Measurements from ENCODE around the gene LPCAT1. TPM values are rescaled to one million over a fixed set of nuclear protein-coding genes. Genes with fewer than 3 reads are reported as not detected.
"Not testable (repeated sequence)": the region's sequence is repeated elsewhere in the genome, so short reads cannot be mapped to it uniquely, and the experiment has no call there.

LPCAT1 gene
- total and polyA plus RNA-seq, 2 experiments from 2014 or later = 78.0 to 255 TPM

DNA sequence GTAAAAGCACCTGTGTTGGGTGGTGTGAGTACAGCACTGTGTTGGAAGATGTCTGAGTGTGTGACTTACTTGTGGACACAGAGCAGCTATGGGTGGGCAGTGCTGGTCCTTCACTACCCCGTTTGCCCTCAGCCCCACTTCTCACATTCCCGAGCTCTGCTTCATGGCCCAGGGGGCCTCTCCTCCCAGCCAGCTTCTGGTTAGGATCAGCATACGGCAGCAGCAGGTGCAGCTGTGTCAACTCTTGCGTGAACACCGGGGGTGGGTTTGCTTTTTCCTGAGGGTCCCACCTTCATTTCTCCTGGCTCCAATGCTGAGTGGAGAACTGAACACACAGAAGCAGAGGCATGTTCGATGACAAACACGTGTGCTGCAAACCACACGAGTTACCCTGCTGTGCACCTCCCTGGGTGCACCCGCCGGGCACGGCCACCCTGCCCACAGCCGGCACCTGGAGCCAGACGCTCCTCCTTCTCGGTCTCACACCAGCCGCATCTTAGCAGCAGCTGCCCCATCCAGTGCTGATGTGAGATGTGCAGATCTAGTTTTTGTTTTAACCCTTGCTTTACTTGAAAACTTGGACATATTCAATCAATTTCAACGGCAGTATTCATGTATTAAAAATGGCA is 63.6 kb downstream of the LPCAT1 start:
- Mint-ChIP-seq H3K27me3 (ENCODE audit: insufficient read depth, low read depth, poor library complexity) (peaks cover 11% of the 10 kb centered on the region), H3K27ac (peak overlapping the region; percentile 67; the same call in 1 of the 2 replicates), H3K4me1 (no peaks in the 10 kb centered on the region; the same call in 2 of the 3 replicates), H3K4me3 (no peak overlapping the region), H3K9me3 (peaks cover 49% of the 10 kb centered on the region), H3K36me3 (ENCODE audit: low read depth) (peaks cover 86% of the 10 kb centered on the region)
- no peaks in the 10 kb centered on the region for H3K4me1 ChIP-seq (ENCODE audit: insufficient read depth)
- peaks cover 47% of the 10 kb centered on the region for H3K36me3 ChIP-seq (ENCODE audit: insufficient read depth)
- no peak overlapping the region for H2AFZ ChIP-seq
- peaks cover 3% of the 10 kb centered on the region; the same call in 1 of the 2 replicates for H4K20me1 ChIP-seq (replicated peaks; ENCODE audit: insufficient read depth)
- no peaks in the 10 kb centered on the region for H3K9me2 ChIP-seq (ENCODE audit: insufficient read depth)
- no peaks in the 10 kb centered on the region for H3K79me2 ChIP-seq (replicated peaks; ENCODE audit: insufficient read depth)
- H3K4me3 ChIP-seq = no peak overlapping the region
- peaks cover 52% of the 10 kb centered on the region for H3F3A ChIP-seq (replicated peaks; ENCODE audit: low read depth)
- H3K4me2 ChIP-seq = no peak overlapping the region
- H3K27ac ChIP-seq (ENCODE audit: low read depth) = no peak overlapping the region
- DNase-seq (ENCODE audit: low spot score) (no peak), ATAC-seq (peak; percentile 45)
- H3K27me3 ChIP-seq (ENCODE audit: insufficient read depth) = no peaks in the 10 kb centered on the region
- no peak for TF ChIP-seq ZNF331 (CRISPR knock-in tag; IDR thresholded peaks at IDR 0.05; ENCODE audit: low read depth)
- no peak for TF ChIP-seq EZH2 (IDR thresholded peaks at IDR 0.05; ENCODE audit: low read depth, unreplicated experiment)
- TF ChIP-seq, protein P1, sequence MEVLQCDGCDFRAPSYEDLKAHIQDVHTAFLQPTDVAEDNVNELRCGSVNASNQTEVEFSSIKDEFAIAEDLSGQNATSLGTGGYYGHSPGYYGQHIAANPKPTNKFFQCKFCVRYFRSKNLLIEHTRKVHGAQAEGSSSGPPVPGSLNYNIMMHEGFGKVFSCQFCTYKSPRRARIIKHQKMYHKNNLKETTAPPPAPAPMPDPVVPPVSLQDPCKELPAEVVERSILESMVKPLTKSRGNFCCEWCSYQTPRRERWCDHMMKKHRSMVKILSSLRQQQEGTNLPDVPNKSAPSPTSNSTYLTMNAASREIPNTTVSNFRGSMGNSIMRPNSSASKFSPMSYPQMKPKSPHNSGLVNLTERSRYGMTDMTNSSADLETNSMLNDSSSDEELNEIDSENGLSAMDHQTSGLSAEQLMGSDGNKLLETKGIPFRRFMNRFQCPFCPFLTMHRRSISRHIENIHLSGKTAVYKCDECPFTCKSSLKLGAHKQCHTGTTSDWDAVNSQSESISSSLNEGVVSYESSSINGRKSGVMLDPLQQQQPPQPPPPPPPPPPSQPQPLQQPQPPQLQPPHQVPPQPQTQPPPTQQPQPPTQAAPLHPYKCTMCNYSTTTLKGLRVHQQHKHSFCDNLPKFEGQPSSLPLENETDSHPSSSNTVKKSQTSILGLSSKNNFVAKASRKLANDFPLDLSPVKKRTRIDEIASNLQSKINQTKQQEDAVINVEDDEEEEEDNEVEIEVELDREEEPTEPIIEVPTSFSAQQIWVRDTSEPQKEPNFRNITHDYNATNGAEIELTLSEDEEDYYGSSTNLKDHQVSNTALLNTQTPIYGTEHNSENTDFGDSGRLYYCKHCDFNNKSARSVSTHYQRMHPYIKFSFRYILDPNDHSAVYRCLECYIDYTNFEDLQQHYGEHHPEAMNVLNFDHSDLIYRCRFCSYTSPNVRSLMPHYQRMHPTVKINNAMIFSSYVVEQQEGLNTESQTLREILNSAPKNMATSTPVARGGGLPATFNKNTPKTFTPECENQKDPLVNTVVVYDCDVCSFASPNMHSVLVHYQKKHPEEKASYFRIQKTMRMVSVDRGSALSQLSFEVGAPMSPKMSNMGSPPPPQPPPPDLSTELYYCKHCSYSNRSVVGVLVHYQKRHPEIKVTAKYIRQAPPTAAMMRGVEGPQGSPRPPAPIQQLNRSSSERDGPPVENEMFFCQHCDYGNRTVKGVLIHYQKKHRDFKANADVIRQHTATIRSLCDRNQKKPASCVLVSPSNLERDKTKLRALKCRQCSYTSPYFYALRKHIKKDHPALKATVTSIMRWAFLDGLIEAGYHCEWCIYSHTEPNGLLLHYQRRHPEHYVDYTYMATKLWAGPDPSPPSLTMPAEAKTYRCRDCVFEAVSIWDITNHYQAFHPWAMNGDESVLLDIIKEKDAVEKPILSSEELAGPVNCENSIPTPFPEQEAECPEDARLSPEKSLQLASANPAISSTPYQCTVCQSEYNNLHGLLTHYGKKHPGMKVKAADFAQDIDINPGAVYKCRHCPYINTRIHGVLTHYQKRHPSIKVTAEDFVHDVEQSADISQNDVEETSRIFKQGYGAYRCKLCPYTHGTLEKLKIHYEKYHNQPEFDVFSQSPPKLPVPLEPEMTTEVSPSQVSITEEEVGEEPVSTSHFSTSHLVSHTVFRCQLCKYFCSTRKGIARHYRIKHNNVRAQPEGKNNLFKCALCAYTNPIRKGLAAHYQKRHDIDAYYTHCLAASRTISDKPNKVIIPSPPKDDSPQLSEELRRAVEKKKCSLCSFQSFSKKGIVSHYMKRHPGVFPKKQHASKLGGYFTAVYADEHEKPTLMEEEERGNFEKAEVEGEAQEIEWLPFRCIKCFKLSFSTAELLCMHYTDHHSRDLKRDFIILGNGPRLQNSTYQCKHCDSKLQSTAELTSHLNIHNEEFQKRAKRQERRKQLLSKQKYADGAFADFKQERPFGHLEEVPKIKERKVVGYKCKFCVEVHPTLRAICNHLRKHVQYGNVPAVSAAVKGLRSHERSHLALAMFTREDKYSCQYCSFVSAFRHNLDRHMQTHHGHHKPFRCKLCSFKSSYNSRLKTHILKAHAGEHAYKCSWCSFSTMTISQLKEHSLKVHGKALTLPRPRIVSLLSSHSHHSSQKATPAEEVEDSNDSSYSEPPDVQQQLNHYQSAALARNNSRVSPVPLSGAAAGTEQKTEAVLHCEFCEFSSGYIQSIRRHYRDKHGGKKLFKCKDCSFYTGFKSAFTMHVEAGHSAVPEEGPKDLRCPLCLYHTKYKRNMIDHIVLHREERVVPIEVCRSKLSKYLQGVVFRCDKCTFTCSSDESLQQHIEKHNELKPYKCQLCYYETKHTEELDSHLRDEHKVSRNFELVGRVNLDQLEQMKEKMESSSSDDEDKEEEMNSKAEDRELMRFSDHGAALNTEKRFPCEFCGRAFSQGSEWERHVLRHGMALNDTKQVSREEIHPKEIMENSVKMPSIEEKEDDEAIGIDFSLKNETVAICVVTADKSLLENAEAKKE (CRISPR knock-in tag; IDR thresholded peaks at IDR 0.05) = no peak
- TF ChIP-seq, protein P2, sequence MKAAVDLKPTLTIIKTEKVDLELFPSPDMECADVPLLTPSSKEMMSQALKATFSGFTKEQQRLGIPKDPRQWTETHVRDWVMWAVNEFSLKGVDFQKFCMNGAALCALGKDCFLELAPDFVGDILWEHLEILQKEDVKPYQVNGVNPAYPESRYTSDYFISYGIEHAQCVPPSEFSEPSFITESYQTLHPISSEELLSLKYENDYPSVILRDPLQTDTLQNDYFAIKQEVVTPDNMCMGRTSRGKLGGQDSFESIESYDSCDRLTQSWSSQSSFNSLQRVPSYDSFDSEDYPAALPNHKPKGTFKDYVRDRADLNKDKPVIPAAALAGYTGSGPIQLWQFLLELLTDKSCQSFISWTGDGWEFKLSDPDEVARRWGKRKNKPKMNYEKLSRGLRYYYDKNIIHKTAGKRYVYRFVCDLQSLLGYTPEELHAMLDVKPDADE (IDR thresholded peaks at IDR 0.05) = no peak

DNA sequence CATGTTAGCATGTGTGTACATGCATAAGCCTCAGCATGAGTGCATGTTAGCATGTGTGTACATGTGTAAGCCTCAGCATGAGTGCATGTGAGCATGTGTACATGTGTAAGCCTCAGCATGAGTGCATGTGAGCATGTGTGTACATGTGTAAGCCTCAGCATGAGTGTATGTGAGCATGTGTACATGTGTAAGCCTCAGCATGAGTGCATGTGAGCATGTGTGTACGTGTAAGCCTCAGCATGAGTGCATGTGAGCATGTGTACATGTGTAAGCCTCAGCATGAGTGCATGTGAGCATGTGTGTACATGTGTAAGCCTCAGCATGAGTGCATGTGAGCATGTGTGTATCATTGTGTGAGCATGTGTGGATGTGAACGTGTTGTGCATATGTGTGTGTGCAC is 64.3 kb downstream of the LPCAT1 start:
- ATAC-seq; H4K20me1 ChIP-seq (replicated peaks; ENCODE audit: insufficient read depth); H3K4me2 ChIP-seq; H3K27me3 ChIP-seq (ENCODE audit: insufficient read depth); H3K4me1 Mint-ChIP-seq; H3K4me3 ChIP-seq; H3K79me2 ChIP-seq (replicated peaks; ENCODE audit: insufficient read depth); DNase-seq (ENCODE audit: low spot score); H2AFZ ChIP-seq; H3K9me2 ChIP-seq (ENCODE audit: insufficient read depth); H3K27ac Mint-ChIP-seq; H3K4me3 Mint-ChIP-seq; H3K27ac ChIP-seq (ENCODE audit: low read depth); H3K4me1 ChIP-seq (ENCODE audit: insufficient read depth): not testable (repeated sequence)
- H3K9me3 Mint-ChIP-seq = peaks cover 49% of the 10 kb centered on the region
- H3K36me3 ChIP-seq (ENCODE audit: insufficient read depth) = peaks cover 46% of the 10 kb centered on the region
- peaks cover 83% of the 10 kb centered on the region for H3K36me3 Mint-ChIP-seq (ENCODE audit: low read depth)
- H3F3A ChIP-seq (replicated peaks; ENCODE audit: low read depth) = peaks cover 45% of the 10 kb centered on the region
- peaks cover 12% of the 10 kb centered on the region for H3K27me3 Mint-ChIP-seq (ENCODE audit: insufficient read depth, low read depth, poor library complexity)

DNA sequence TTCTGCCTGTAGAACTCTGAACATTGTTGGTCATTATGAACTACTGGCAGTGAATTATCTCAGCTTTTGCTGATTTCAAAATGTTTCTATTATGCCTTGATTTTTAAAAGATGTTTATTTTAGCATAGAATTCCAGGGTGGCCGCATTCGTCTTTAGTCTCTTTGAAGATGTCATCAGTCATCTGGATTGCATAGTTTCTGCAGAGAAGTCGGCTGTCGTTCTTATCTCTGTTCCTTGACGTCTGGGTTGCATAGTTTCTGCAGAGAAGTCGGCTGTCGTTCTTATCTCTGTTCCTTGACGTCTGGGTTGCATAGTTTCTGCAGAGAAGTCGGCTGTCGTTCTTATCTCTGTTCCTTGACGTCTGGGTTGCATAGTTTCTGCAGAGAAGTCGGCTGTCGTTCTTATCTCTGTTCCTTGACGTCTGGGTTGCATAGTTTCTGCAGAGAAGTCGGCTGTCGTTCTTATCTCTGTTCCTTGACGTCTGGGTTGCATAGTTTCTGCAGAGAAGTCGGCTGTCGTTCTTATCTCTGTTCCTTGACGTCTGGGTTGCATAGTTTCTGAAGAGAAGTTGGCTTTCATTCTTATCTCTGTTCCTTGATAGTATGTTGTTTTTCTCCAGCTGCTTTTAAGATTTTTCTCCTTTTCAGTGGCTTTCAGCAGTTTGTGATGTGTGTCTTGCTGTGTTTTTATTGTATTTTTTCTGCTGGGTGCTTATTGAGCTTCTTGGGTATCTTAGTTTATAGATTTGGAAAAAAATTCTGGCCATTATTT is 67.5 kb downstream of the LPCAT1 start:
- ATAC-seq; H3K4me3 ChIP-seq; H3K27ac ChIP-seq (ENCODE audit: low read depth); H3K9me2 ChIP-seq (ENCODE audit: insufficient read depth); H3K4me2 ChIP-seq; H3K4me1 Mint-ChIP-seq; H3K4me1 ChIP-seq (ENCODE audit: insufficient read depth); H3K4me3 Mint-ChIP-seq; H4K20me1 ChIP-seq (replicated peaks; ENCODE audit: insufficient read depth); H2AFZ ChIP-seq; H3K27ac Mint-ChIP-seq; H3K27me3 ChIP-seq (ENCODE audit: insufficient read depth); H3K79me2 ChIP-seq (replicated peaks; ENCODE audit: insufficient read depth); DNase-seq (ENCODE audit: low spot score): not testable (repeated sequence)
- Mint-ChIP-seq H3K36me3 (ENCODE audit: low read depth) (peaks cover 63% of the 10 kb centered on the region), H3K9me3 (peaks cover 72% of the 10 kb centered on the region), H3K27me3 (ENCODE audit: insufficient read depth, low read depth, poor library complexity) (peaks cover 10% of the 10 kb centered on the region)
- peaks cover 31% of the 10 kb centered on the region for H3F3A ChIP-seq (replicated peaks; ENCODE audit: low read depth)
- H3K36me3 ChIP-seq (ENCODE audit: insufficient read depth) = peaks cover 15% of the 10 kb centered on the region

Measured in GM23338 (cell line).